Mammary epithelial cell (primary cell): Measurements from ENCODE around the gene PFKL.
"Not testable (repeated sequence)": the region's sequence is repeated elsewhere in the genome, so short reads cannot be mapped to it uniquely, and the experiment has no call there.

Experiments
- CTCF ChIP-seq, 2 donors: IDR thresholded peaks in 1 of 2; conservative IDR thresholded peaks in 1 of 2; 2 replicates each; pipeline ENCODE4 v1.5.1; 2011 to 2012; ENCODE audit warnings: inconsistent platforms in 2 of 2, low read length in 2 of 2, mild to moderate bottlenecking in 2 of 2, control low read depth in 1 of 2, low read depth in 1 of 2; ENCODE audit not compliant: insufficient read depth in 1 of 2; ENCODE audit errors: extremely low read depth in 1 of 2
- EZH2 ChIP-seq: IDR thresholded peaks from 2 replicates; pipeline ENCODE4 v1.6.1; 2012; ENCODE audit warnings: low read length, inconsistent platforms, borderline replicate concordance

DNA sequence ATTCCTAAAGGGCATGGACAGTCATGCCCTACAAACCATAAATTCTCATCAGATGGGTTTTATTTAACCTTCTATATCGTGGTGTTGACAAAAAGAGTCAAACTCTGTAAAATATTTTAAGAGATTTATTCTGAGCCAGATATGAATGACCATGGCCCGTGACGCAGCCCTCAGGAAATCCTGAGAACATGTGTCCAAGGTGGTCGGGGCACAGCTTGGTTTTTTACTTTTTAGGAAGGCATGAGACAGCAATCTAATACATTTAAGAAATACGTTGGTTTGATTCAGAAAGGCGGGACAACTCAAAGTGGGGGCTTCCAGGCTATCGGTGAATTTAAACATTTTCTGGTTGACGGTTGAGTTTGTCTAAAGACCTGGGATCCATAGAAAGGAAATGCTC, 43.1 kb downstream of the PFKL start:
- not testable (repeated sequence) for TF ChIP-seq CTCF (conservative IDR thresholded peaks at IDR 0.05 in 1 of 2, IDR thresholded peaks at IDR 0.05 in 1 of 2; ENCODE audit: extremely low read depth in 1 of 2, insufficient read depth in 1 of 2, low read depth in 1 of 2, low read length in 2 of 2); EZH2
